Nucleus accumbens (tissue), 56 donors: Measurements from ENCODE around the gene SLC29A4.
"Not testable (repeated sequence)": the region's sequence is repeated elsewhere in the genome, so short reads cannot be mapped to it uniquely, and the experiment has no call there.

Experiments
- DNase-seq, 56 donors: peaks; one replicate each; lab custom pipeline; 2025; lab: John Stamatoyannopoulos, UW

The SLC29A4 gene

DNA sequence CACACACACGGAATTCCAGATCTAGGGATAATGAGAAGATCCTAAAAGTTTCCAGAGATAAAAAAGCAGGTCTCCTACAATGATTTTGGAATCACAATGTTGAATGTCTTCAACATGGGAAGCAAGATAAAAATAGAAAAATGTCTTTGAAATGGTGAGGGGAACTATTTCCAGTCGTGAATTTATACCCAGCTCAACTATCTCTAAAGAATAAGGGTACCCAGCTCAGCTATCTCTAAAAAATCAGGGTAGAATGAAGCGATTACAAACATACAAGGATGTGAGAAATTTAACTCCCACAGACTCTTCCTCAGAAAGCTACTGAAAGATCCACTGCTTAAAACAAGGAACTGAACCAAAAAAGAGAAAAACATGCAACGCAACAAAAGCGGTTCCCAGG is 35.9 kb downstream of the SLC29A4 start:
- DNase-seq, result not testable (repeated sequence)

DNA sequence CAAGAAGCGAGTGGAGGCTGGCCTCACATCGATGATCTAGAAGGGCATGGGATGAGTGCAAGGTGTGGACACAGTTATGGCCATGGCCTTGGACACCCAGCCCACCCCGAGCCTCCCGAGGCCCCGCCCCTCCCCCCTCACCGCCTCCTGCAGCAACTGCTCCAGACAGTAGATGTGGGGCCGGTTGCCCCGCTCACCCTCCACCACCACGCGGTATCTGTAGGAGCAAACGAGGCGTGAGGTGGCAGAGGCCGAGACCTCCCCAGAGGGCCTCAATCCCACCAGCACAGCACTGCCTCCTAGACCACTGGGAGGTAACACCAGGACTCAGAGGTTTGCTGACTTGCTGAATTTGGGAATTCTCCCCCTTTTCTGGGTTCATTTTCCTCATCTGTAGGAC is 37.6 kb downstream of the SLC29A4 start:
- DNase-seq, result no peak

DNA sequence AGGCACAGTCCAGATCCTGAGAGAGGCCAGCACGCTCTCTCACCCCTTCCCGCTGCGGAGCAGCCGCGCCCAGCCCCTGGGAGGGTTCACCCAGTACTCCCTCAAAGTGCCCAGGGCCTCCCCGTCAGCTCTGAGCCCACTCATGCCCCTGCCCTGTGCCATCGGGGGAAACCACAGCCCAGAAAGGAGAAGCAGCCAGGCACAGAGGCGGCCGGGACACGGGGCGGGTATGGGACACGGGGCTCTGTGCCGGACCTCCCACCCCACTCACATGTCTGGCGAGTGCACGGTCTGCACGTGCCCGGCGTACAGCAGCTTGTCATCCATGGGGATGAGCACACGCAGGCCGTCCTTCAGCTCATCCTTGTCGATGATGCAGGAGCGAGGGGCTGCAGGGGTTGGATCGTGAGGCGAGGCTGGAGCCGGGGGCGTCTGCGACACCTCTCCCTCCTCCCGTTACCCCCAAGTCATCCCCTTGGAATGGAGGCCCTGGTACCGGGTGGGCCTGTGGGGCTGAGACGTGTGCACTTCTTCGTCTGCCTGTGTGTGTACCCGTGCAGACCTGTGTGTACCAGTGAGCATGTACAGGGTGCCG is 38.2 kb downstream of the SLC29A4 start:
- no peak for DNase-seq

DNA sequence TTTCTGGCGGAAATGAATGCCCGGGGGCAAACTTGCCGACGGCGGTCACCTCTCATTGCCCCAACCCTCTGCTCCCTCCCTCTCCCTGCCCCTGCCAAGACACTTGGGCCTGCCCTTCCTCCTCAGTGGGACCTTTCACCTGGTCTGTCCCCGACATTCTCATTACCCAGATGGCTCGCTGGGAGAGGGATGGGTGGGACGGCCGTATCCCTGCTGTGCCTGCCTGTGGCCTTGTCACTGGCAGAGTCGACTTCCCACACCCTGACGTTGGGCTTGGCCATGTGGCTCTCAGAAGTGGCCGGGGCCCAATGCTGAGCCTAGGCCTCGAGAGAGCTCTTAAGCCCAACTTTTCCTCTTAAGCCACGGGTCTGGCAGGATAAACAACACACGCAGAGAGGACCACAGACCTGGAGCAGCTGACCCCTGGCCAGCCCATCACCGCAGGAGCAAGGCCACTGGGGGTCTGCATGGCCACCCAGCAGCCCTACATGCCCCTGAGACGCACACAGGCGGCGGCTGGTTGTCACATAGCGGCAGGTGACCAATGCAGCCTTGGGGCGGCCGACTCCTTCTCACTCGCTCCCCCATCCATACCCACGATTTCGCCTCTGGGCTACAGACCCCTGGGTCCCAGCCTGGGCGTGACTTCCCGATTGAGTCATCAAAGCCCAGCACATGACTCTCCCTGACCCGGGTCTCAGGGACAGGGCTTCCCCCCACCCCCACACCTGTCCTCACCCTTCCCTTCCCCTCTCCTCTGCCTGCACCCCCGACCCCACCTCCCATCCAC is 40.1 kb downstream of the SLC29A4 start:
- DNase-seq, result no peak

DNA sequence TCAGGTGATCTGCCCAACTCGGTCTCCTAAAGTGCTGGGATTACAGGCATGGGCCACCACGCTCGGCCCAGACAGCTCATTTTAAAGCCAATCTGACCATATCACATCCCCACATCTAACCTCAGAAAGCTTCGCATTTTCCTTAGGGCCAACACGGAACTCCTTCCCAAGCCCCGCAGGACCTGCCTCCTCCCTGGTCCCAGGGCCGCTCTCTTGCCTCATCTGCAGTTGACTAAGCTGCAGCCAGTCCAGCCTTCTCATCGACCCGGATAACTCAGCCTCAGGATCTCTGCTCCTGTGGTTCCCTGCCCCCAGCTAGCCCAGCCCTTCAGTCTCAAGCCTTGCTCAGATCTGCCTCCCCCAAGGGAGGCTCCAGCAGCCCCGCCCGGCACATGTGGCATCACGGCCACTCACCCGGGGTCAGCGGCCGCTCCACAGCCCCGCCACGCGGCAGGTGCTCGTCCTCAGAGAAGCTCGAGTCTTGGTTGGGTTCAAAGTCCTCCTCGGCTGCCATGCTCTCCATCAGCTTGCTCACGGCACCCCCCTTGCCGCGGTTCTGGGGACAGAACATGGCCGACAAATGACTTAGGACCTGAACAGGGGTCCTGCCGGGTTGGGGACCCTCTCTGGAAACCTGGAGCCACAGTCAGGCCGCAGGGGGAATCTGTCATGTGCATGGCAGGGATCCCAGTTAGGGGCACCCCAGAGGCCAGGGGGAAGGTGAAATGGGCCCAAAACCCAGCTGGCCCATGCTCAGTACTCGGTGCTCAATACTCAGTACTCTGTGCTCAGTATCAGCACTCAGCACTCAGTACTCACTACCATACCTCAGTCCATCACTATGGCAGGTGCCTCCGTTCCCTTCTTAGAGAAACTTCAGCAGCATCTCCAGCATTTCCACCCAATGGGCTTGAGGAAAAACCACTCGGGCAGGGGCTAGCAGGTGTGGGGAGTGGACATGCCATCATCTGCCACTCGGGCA is 41.3 kb downstream of the SLC29A4 start:
- DNase-seq, result not testable (repeated sequence)

DNA sequence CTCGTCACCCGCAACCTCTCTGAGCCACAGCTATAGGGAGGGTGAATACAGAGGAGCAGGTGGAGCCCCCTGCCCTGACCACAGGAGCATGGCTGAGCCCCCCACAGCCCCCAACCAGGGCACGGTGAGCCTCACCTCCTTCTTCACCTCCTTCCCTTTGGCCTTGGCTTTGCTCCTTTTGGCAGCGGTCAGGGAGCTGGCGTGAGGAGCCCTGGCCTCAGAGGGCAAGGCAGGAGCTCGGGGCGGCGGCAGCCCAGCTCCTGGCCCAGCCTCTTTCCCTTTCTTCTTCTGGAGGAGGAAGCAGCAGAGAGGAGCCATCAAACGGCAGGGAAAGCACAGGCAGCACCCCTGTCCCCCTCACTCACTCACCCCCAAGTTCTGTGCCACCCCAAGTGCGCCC is 42.2 kb downstream of the SLC29A4 start:
- no peak for DNase-seq

DNA sequence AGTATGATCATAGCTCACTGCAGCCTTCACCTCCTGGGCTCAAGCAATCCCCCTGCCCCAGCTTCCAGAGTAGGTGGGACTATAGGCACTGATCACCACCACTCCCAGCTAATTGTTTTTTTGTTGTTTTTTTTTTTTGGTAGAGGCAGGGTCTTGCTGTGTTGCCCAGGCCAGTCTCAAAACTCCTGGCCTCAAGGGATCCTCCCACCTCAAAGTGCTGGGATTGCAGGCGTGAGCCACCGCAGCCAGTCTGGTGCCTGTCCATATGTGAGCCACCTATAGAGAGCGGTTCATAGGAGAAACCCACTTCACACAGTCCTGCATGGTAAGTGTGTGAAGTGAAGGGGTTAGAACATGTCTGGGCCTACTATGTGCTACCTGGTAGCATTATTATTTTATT is 47.5 kb downstream of the SLC29A4 start:
- DNase-seq, result no peak

DNA sequence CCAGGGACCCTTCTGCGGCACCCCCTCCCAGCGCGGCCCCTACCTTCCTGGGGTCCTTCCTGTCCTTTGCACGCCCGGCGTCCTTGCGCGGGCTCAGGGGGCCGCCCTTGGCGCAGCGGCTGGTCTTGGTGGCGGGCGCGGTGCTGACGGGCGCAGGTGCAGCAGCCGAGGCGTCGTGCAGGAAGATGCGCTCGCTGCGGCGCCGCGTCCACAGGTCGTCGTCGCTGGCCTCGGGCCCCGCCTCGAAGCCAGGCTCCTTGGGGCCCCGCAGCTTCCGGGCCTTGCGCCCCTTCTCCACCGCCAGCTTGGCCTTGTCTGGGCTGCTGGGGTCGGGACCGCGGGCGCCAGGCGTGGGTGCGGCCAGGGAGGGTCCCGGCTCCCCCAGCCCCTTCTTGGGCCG is 49.8 kb downstream of the SLC29A4 start:
- no peak for DNase-seq

DNA sequence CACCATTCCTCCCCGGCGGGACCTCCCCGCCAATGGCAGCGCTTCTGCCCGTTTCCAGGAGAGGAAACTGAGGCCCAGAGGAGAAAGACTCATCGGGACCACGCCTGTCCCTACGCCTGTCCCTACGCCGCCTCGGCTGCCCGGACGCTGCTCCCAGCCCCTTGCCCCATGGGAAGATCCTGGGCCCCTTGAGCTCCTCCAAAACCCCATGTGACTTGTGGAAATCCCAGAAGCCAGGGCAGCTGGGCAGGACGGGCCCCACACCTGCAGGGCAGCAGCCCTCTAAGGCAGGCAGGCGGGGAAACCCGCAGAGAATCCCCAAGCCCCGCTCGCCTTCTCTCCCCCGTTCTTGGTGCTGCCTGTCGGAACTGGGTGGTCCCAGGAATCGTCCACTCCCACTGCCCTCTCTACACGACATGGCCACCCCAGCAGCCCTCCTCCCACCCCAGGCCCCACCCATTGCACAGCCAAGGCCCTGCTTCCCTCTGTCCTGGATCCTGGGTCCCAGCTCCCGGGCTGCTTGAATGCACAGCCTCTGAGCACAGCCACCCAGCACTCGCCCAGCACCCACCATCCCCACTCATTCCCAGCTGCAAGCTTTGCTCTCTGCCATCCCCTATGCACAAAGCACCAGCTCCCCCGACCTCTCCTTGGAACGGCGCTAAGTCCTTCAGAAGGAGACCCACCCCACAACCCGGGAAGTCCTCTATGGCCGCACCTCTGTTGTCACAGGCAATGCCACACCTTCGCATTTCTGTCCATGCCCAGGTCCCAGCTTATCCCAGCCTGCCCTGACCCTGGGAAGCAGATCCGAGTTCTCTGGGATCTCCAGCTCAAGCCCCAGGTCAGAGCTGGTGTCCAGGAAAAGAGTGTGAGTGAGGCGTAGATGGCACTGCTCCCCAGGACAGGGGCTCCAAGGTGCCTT is 50.6 kb downstream of the SLC29A4 start:
- no peak for DNase-seq

DNA sequence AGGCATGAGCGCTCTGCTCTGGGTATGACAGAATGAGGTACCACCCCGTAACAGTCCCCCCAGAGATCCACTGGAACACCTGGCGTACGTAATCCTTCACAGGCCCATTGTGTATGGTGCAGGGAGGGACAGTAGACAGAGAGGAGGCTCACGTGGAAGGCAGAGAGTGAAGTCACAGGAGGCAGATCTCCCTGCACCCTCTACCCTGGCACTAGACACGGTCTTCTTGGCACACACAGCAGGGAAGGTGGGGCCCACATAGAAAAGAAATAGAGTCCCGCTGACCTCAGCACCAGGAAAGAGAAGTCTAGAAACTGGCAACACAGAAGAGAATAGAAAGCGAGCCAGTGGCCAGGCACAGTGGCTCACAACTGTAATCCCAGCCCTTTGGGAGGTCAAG is 51.9 kb downstream of the SLC29A4 start:
- no peak for DNase-seq

DNA sequence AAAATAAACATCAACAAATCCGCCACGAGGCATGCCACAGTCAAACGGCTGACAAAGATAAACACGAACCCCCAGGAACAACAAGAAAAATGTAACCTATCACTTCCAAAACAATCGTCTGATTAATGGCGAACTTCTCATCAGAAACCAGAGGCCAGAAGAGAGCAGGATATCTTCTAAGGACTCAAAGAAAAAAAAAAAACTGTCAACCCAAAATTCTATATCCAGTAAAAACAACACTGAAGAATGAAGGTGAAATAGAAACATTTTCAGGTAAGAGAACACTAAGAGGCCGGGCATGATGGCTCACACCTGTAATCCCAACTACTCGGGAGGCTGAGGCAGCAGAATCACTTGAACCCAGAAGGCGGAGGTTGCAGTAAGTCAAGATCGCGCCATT is 54.3 kb downstream of the SLC29A4 start:
- no peak for DNase-seq

DNA sequence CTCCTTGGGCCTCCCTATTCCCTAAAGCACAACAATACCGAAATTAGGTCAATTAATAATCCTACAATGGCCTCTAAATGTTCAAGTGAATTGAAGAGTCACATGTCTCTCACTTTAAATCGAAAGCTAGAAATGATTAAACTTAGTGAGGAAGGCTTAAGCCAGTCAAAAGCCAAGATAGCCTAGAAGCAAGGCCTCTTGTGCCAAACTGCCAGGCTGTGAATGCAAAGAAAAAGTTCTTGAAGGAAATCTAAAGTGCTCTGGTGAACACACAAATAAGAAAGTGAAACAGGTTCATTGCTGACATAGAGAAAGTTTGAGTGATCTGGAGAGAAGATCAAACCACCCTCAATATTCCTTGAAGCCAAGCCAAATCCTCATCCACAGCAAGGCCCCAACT is 57.2 kb downstream of the SLC29A4 start:
- no peak for DNase-seq

DNA sequence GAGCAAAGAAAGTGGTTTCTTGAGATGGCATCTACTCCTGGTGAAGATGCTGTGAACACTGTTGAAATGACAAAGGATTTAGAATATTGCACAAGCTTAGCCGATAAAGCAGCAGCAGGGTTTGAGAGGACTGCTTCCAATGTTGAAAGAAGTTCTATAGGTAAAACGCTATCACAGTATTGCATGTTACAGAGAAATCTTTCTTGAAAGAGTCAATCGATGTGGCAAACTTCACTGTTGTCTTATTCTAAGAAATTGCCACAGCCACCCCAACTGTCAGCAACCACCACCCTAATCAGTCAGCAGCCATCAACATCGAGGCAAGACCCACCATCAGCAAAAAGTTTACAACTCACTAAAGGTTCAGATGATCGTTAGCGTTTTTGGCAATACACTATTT is 59.9 kb downstream of the SLC29A4 start:
- no peak for DNase-seq

DNA sequence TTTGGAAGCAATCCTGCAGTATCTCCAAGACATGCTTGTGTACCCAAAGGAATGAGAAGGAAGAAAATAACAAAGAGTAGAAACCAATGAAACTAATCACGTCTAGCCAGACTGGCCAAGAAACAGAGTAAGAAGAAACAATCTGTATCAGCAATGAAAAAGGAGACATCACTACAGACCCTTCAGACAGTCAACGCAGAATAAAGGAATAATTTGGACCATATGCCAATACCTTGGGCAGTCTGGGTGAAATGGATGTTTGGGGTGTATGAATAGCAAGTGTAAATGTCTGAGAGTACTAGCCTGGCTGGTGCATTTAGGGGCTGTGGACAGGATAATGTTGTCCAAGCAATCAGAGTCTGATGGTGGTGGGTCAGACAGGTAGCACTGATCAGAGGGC is 61.1 kb downstream of the SLC29A4 start:
- no peak for DNase-seq

DNA sequence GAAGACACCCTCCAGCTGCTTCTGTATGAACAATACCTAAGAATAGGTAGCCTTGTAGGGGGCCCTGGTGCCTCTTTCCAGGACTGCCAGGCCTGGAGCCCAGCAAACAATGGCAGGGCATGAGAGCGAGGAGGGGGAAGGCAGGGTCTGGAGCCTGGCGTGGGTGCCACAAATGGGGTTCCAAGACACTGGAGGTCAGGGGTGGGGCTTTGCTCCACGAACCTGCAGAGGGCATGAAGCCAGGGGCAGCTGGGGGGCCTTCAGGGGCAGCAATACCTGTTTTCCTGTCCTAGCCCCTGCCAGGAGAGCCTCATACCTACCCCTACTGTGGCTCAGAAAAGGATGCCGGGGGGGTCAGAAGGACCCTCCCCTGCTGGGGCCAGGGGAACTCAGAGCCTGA is 61.6 kb downstream of the SLC29A4 start:
- DNase-seq, result no peak

DNA sequence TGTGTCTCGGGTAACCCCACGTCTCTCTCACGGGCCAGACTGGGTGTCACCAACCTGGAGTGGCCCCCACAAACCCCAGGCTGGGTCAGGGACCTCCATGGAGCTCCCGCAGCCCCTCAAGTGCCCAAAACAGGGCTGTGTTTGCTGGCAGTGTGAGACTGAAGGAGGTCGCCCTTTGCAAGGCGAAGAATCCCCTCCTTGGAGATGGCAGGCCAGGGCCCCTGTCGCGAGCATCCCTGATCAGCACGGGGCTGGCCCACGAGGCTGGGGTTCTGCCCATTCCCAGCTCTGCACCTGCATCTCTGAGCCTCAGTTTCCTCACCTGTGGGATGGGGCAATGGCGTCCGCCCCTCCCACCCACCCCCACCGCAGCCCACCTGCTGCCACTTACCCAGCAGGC is 62.4 kb downstream of the SLC29A4 start:
- no peak for DNase-seq

DNA sequence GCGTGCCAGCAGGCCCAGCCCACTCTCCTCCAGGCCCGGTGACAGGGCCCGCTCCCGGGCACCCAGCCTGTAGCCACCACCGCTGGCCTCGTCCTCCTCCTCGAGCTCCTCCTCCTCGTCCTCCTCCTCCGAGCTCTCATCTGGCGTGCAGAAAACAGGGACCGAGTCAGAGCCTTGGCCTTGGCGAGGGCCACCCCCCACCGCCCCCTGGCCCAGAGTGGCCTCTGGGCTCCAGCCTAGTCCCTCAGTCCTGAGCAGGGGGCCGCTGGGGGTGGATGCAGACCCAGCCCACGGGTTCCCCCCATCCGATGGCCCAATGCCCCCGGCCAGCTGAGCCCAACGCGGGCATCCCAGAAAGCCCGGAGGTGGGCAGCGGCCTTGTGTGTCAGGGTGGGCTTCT is 62.9 kb downstream of the SLC29A4 start:
- DNase-seq, result no peak

DNA sequence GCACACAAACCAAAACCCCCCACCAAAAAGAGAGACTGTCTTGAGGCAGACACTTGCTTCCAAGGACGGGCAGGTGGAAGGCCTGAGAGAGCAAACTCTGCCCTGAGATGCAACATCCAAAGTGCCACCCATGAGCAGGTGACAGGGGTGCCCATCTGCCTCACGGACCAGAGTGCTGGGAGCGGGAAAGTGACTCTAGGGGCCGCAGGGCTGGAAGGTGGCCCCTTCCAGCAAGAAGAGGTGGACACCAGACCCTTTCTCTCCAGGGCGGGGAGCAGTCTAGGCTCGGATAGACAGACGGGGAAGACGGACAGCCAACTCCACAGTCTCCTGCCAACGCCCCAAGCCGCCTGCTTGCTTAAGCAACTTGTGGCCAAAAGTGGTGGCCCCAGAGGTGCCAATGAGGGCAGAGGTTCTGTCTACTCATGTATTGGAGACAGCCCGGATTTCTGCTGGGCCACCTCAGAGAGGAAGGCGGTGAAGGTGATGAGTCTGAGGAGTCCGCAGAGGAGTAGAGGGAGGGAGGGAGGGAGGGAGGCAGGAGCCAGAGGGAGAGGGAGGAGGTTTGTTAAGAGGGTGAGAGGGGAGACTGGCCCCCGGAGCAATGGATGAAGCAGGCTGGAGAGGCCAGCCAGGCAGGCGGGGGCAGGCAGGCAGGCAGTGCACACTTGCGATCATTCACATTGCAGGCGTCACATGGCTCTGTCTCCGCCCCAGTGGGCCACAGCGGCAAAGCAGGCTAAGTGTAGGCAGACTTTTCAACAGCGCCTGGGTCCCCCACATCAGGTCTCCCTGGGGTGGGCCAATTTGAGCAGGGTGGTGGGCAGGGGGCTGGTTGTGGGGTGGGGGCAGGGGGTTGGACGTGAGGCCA is 65.6 kb downstream of the SLC29A4 start:
- DNase-seq, result peak in 13 of 56 donors; percentile 12 to 45 (median 30)

DNA sequence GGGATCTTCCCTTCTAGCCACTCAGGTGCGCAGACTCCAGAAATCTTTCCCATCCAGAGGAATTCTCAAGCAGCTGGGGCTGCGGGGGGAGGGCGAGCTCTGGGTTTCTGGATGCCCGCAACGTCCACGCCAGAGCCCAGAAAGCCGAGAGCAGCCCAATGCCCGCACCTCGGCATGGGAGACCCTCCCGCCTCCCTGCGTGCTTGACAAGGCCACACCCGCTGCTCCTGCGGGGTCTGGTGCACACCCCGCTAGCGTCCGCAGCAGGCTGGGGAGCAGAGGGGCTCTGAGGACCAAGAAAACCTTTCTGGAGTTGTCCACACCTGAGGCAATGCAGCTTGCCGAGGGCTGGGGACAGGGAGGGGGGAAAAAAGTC is 66.2 kb downstream of the SLC29A4 start:
- DNase-seq, result no peak
